ENCODE data around the gene KLC4. TPM values are rescaled to one million over a fixed set of nuclear protein-coding genes. Genes with fewer than 3 reads are reported as not detected.

Gene KLC4
- total RNA-seq, 1 donor from 2014 or later: 16.7 TPM

DNA sequence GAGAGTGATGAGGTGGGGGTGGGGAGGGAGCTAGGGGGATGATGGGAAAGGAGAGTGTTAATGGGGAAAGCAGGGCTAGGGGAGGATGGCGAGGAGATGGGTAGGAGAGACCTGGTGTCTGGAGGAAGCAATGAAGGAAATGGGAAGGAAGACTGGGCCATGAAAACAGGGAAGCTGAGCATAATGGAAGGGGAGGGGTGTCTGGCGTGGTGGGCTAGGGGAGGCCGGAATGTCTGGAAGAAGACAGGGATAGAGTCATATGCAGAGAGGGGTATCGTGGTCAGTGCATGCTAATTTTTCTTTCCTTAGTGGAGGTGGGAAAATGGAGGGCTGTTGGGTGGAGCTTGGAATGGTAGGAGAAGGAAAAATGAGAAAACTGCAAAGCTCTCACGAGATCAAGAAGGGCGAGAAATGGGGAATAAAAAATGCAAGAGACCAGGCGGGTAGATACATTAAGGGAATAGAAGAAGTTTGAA, 45.0 kb upstream of the KLC4 start:
- no peaks in the 10 kb centered on the region for H3K9me3 Mint-ChIP-seq
- H3K36me3 Mint-ChIP-seq (ENCODE audit: low read depth): peaks cover 4% of the 10 kb centered on the region
- peak overlapping the region; percentile 96 for H3K27ac Mint-ChIP-seq (ENCODE audit: unreplicated experiment)
- peaks cover 30% of the 10 kb centered on the region for H3K4me1 Mint-ChIP-seq
- peak overlapping the region; percentile 97 for H3K4me3 Mint-ChIP-seq
- no peaks in the 10 kb centered on the region for H3K27me3 Mint-ChIP-seq (ENCODE audit: low read depth)
- no peak for DNase-seq (ENCODE audit: low read depth, low spot score)
- TF ChIP-seq, protein P1, sequence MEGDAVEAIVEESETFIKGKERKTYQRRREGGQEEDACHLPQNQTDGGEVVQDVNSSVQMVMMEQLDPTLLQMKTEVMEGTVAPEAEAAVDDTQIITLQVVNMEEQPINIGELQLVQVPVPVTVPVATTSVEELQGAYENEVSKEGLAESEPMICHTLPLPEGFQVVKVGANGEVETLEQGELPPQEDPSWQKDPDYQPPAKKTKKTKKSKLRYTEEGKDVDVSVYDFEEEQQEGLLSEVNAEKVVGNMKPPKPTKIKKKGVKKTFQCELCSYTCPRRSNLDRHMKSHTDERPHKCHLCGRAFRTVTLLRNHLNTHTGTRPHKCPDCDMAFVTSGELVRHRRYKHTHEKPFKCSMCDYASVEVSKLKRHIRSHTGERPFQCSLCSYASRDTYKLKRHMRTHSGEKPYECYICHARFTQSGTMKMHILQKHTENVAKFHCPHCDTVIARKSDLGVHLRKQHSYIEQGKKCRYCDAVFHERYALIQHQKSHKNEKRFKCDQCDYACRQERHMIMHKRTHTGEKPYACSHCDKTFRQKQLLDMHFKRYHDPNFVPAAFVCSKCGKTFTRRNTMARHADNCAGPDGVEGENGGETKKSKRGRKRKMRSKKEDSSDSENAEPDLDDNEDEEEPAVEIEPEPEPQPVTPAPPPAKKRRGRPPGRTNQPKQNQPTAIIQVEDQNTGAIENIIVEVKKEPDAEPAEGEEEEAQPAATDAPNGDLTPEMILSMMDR (conservative IDR thresholded peaks at IDR 0.05): no peak

DNA sequence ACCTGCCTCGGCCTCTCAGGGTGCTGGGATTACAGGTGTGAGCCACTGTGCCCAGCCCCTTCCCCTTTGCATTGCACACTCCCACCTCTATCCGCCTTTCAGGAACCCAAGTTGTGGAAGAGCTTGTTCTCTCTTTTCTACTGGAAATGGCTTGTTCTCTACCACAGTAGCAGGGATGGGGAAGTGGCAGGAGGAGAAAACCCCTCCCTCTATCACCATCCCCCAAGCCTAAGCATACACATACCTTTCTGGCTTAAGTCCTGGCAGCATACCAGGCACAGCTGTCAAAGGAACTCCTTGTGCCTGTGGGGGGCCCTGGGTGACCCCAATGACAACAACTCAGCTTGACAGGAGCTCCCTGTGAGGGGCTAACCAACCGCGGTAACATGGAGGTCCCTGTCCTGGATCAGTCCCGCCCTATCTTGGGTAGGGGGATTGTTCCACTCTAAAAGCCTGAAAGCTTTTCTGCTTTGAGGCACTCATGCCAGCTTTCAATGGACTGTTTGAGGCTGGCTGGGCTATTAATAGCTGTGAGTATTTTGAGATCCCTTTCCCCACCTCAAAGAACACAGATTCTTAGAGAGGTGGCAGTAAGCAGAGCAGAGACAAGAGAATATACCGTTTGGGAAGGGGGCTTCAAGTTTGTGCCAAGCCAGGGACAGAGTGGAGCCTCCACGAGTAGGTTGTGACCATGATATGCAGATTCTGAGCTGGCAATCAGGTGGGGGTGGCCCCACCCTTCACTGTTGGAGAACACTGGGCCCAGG, 43.1 kb upstream of the KLC4 start:
- H3K36me3 Mint-ChIP-seq (ENCODE audit: low read depth): peaks cover 4% of the 10 kb centered on the region
- peak overlapping the region; percentile 84 for H3K4me3 Mint-ChIP-seq
- TF ChIP-seq, protein P1 (conservative IDR thresholded peaks at IDR 0.05): no peak
- DNase-seq (ENCODE audit: low read depth, low spot score): no peak
- no peaks in the 10 kb centered on the region for H3K27me3 Mint-ChIP-seq (ENCODE audit: low read depth)
- no peaks in the 10 kb centered on the region for H3K9me3 Mint-ChIP-seq
- peaks cover 30% of the 10 kb centered on the region for H3K4me1 Mint-ChIP-seq
- H3K27ac Mint-ChIP-seq (ENCODE audit: unreplicated experiment): peak overlapping the region; percentile 52

DNA sequence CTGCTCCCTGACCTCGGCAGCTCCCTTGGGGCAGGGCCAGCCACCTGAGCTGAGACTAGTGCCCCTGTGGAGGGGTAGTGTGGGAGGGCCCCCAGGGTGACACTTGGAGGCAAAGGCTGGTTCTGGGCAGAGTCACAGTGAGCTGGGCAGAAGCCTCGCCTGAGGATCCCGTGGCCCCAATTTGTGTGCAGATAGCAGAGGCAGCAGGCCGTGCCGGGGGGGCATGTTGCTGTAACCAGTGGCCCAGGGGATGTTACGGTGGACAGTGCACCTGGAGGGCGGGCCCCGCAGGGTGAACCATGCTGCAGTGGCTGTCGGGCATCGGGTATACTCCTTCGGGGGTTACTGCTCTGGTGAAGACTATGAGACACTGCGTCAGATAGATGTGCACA, 42.5 kb upstream of the KLC4 start:
- peak overlapping the region; percentile 95 for H3K4me3 Mint-ChIP-seq
- DNase-seq (ENCODE audit: low read depth, low spot score): no peak
- H3K4me1 Mint-ChIP-seq: peaks cover 34% of the 10 kb centered on the region
- H3K27ac Mint-ChIP-seq (ENCODE audit: unreplicated experiment): no peak overlapping the region
- TF ChIP-seq, protein P1 (conservative IDR thresholded peaks at IDR 0.05): no peak
- H3K27me3 Mint-ChIP-seq (ENCODE audit: low read depth): no peaks in the 10 kb centered on the region
- no peaks in the 10 kb centered on the region for H3K9me3 Mint-ChIP-seq
- peaks cover 4% of the 10 kb centered on the region for H3K36me3 Mint-ChIP-seq (ENCODE audit: low read depth)

DNA sequence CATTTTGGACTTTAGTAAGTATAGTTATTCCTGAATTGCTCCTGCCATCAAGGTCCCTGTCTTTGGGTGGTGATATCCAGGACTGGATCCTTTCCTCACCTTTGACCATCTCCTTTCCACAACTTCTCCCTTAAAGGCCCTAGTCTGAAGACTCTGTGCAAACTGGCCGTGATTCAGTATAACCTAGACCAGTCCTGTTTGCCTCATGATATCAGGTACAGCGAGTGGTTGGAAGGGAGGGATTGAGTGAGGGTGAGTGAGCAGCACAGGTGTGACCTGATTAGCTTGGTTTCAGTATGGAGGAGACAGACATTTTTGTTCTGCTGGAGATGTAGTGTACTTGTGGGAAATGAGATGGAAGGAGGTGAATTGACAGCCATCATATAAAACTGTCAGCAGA, 40.3 kb upstream of the KLC4 start:
- TF ChIP-seq, protein P1 (conservative IDR thresholded peaks at IDR 0.05): no peak
- Mint-ChIP-seq H3K27ac (ENCODE audit: unreplicated experiment) (peak overlapping the region; percentile 41), H3K36me3 (ENCODE audit: low read depth) (peaks cover 4% of the 10 kb centered on the region), H3K4me3 (peak overlapping the region; percentile 95), H3K9me3 (no peaks in the 10 kb centered on the region), H3K4me1 (peaks cover 14% of the 10 kb centered on the region), H3K27me3 (ENCODE audit: low read depth) (no peaks in the 10 kb centered on the region)
- no peak for DNase-seq (ENCODE audit: low read depth, low spot score)

DNA sequence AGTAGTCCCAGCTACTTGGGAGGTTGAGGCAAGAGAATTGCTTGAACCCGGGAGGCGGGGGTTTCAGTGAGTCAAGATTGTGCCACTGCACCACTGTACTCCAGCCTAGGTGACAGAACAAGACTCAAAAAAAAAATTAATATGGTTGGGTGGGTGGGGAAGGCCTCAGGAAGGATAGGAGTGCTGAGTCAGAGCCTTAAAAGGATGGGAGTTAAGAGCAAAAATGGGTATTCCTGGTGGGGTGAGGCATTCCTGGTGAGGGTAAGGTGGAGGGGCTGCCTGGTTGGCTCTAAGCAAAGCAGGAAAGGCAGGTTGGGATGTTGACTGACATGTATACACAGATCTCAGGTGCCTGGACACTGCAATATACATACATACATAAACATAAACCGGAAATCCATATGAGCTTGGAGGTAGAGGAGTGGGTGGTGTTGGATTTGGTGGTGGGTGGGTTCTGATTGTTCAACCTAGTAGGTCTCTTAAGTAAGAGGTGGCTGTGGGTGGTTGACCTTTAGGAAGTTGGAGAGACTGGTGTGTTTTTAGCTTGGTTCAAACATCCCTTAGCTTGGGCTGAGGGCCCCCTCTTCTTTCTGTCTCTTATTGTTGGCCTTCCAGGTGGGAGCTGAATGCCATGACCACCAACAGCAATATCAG, 39.3 kb upstream of the KLC4 start:
- no peak for DNase-seq (ENCODE audit: low read depth, low spot score)
- Mint-ChIP-seq H3K9me3 (no peaks in the 10 kb centered on the region), H3K4me3 (peak overlapping the region; percentile 95), H3K27ac (ENCODE audit: unreplicated experiment) (no peak overlapping the region), H3K4me1 (peaks cover 4% of the 10 kb centered on the region), H3K36me3 (ENCODE audit: low read depth) (peaks cover 11% of the 10 kb centered on the region), H3K27me3 (ENCODE audit: low read depth) (no peaks in the 10 kb centered on the region)
- TF ChIP-seq, protein P1 (conservative IDR thresholded peaks at IDR 0.05): no peak

All from neural crest cell (in vitro differentiated cells).